ENCODE results near the gene RAI1.
"Not testable (repeated sequence)": the region's sequence is repeated elsewhere in the genome, so short reads cannot be mapped to it uniquely, and the experiment has no call there.

The RAI1 gene

GRCh38 chr17:17800504-17801021 lies 119.3 kb downstream of the RAI1 start:
- Histone ChIP-seq H3K4me1 (ENCODE audit: control insufficient read depth, insufficient read depth, low read length) (peaks cover 12% of the 10 kb centered on the region), H3K36me3 (ENCODE audit: control insufficient read depth in 2 of 2, insufficient read depth in 2 of 2, low read length in 2 of 2) (peaks cover 7 to 24% of the 10 kb centered on the region in 2 donors), H3K27ac (ENCODE audit: low read length) (no peak overlapping the region), H3K27me3 (ENCODE audit: control insufficient read depth in 1 of 2, insufficient read depth in 2 of 2, low read length in 2 of 2) (no peaks in the 10 kb centered on the region), H3K9me3 (ENCODE audit: control insufficient read depth in 2 of 2, low read length in 2 of 2) (no peaks in the 10 kb centered on the region), H3K4me3 (ENCODE audit: low read length in 2 of 2) (no peak overlapping the region), H3K9ac (ENCODE audit: low read length in 2 of 2) (no peak overlapping the region)

GRCh38 chr17:17801800-17802481 lies 120.7 kb downstream of the RAI1 start:
- H3K9ac ChIP-seq (ENCODE audit: low read length in 2 of 2), result no peak overlapping the region
- H3K27me3 ChIP-seq (ENCODE audit: control insufficient read depth in 1 of 2, insufficient read depth in 2 of 2, low read length in 2 of 2), result no peaks in the 10 kb centered on the region
- peaks cover 7 to 29% of the 10 kb centered on the region in 2 donors for H3K36me3 ChIP-seq (ENCODE audit: control insufficient read depth in 2 of 2, insufficient read depth in 2 of 2, low read length in 2 of 2)
- no peak overlapping the region for H3K27ac ChIP-seq (ENCODE audit: low read length)
- H3K4me1 ChIP-seq (ENCODE audit: control insufficient read depth, insufficient read depth, low read length), result peaks cover 18% of the 10 kb centered on the region
- H3K9me3 ChIP-seq (ENCODE audit: control insufficient read depth in 2 of 2, low read length in 2 of 2), result no peaks in the 10 kb centered on the region
- H3K4me3 ChIP-seq (ENCODE audit: low read length in 2 of 2), result no peak overlapping the region

GRCh38 chr17:17804007-17804406 lies 122.7 kb downstream of the RAI1 start:
- Histone ChIP-seq H3K4me3 (ENCODE audit: low read length in 2 of 2) (no peak overlapping the region), H3K4me1 (ENCODE audit: control insufficient read depth, insufficient read depth, low read length) (peaks cover 20% of the 10 kb centered on the region), H3K36me3 (ENCODE audit: control insufficient read depth in 2 of 2, insufficient read depth in 2 of 2, low read length in 2 of 2) (peaks cover 6 to 28% of the 10 kb centered on the region in 2 donors), H3K27me3 (ENCODE audit: control insufficient read depth in 1 of 2, insufficient read depth in 2 of 2, low read length in 2 of 2) (no peaks in the 10 kb centered on the region), H3K27ac (ENCODE audit: low read length) (no peak overlapping the region), H3K9me3 (ENCODE audit: control insufficient read depth in 2 of 2, low read length in 2 of 2) (no peaks in the 10 kb centered on the region), H3K9ac (ENCODE audit: low read length in 2 of 2) (no peak overlapping the region)

GRCh38 chr17:17805575-17805974 lies 124.3 kb downstream of the RAI1 start:
- Histone ChIP-seq H3K36me3 (ENCODE audit: control insufficient read depth in 2 of 2, insufficient read depth in 2 of 2, low read length in 2 of 2) (peaks cover 5 to 27% of the 10 kb centered on the region in 2 donors), H3K9ac (ENCODE audit: low read length in 2 of 2) (no peak overlapping the region)

GRCh38 chr17:17806035-17806434 lies 124.8 kb downstream of the RAI1 start:
- Histone ChIP-seq H3K4me3 (ENCODE audit: low read length in 2 of 2) (no peak overlapping the region), H3K9me3 (ENCODE audit: control insufficient read depth in 2 of 2, low read length in 2 of 2) (no peaks in the 10 kb centered on the region), H3K36me3 (ENCODE audit: control insufficient read depth in 2 of 2, insufficient read depth in 2 of 2, low read length in 2 of 2) (peaks cover 5 to 27% of the 10 kb centered on the region in 2 donors), H3K27ac (ENCODE audit: low read length) (no peak overlapping the region), H3K27me3 (ENCODE audit: control insufficient read depth in 1 of 2, insufficient read depth in 2 of 2, low read length in 2 of 2) (no peaks in the 10 kb centered on the region), H3K9ac (ENCODE audit: low read length in 2 of 2) (no peak overlapping the region), H3K4me1 (ENCODE audit: control insufficient read depth, insufficient read depth, low read length) (peaks cover 26% of the 10 kb centered on the region)

More at GRCh38 chr17:17805575-17805974, 124.3 kb downstream of the RAI1 start:
- no peaks in the 10 kb centered on the region for H3K9me3 ChIP-seq (ENCODE audit: control insufficient read depth in 2 of 2, low read length in 2 of 2)
- no peak overlapping the region for H3K4me3 ChIP-seq (ENCODE audit: low read length in 2 of 2)
- H3K27me3 ChIP-seq (ENCODE audit: control insufficient read depth in 1 of 2, insufficient read depth in 2 of 2, low read length in 2 of 2), result no peaks in the 10 kb centered on the region
- peaks cover 24% of the 10 kb centered on the region for H3K4me1 ChIP-seq (ENCODE audit: control insufficient read depth, insufficient read depth, low read length)
- no peak overlapping the region for H3K27ac ChIP-seq (ENCODE audit: low read length)

GRCh38 chr17:17806611-17807274 lies 125.5 kb downstream of the RAI1 start:
- Histone ChIP-seq H3K4me3 (ENCODE audit: low read length in 2 of 2) (no peak overlapping the region), H3K9ac (ENCODE audit: low read length in 2 of 2) (no peak overlapping the region), H3K4me1 (ENCODE audit: control insufficient read depth, insufficient read depth, low read length) (peaks cover 33% of the 10 kb centered on the region), H3K9me3 (ENCODE audit: control insufficient read depth in 2 of 2, low read length in 2 of 2) (no peaks in the 10 kb centered on the region), H3K27me3 (ENCODE audit: control insufficient read depth in 1 of 2, insufficient read depth in 2 of 2, low read length in 2 of 2) (no peaks in the 10 kb centered on the region), H3K36me3 (ENCODE audit: control insufficient read depth in 2 of 2, insufficient read depth in 2 of 2, low read length in 2 of 2) (peaks cover 5 to 27% of the 10 kb centered on the region in 2 donors), H3K27ac (ENCODE audit: low read length) (no peak overlapping the region)

- H3K9ac ChIP-seq (ENCODE audit: low read length in 2 of 2), result no peak overlapping the region
- H3K4me1 ChIP-seq (ENCODE audit: control insufficient read depth, insufficient read depth, low read length), result peaks cover 40% of the 10 kb centered on the region
- no peaks in the 10 kb centered on the region for H3K27me3 ChIP-seq (ENCODE audit: control insufficient read depth in 1 of 2, insufficient read depth in 2 of 2, low read length in 2 of 2)
- no peak overlapping the region for H3K4me3 ChIP-seq (ENCODE audit: low read length in 2 of 2)
- no peak overlapping the region for H3K27ac ChIP-seq (ENCODE audit: low read length)
- H3K36me3 ChIP-seq (ENCODE audit: control insufficient read depth in 2 of 2, insufficient read depth in 2 of 2, low read length in 2 of 2), result peaks cover 5 to 25% of the 10 kb centered on the region in 2 donors
- no peaks in the 10 kb centered on the region for H3K9me3 ChIP-seq (ENCODE audit: control insufficient read depth in 2 of 2, low read length in 2 of 2)
Measured at GRCh38 chr17:17807440-17807839, 126.2 kb downstream of the RAI1 start.

GRCh38 chr17:17808200-17808599 lies 126.9 kb downstream of the RAI1 start:
- not testable (repeated sequence) for H3K27ac ChIP-seq (ENCODE audit: low read length); H3K27me3 ChIP-seq (ENCODE audit: control insufficient read depth in 1 of 2, insufficient read depth in 2 of 2, low read length in 2 of 2); H3K9me3 ChIP-seq (ENCODE audit: control insufficient read depth in 2 of 2, low read length in 2 of 2); H3K9ac ChIP-seq (ENCODE audit: low read length in 2 of 2); H3K4me3 ChIP-seq (ENCODE audit: low read length in 2 of 2)
- Histone ChIP-seq H3K36me3 (ENCODE audit: control insufficient read depth in 2 of 2, insufficient read depth in 2 of 2, low read length in 2 of 2) (peaks cover 9 to 27% of the 10 kb centered on the region in 2 donors), H3K4me1 (ENCODE audit: control insufficient read depth, insufficient read depth, low read length) (peaks cover 44% of the 10 kb centered on the region)

- H3K4me3 ChIP-seq (ENCODE audit: low read length in 2 of 2), result no peak overlapping the region
- no peaks in the 10 kb centered on the region for H3K9me3 ChIP-seq (ENCODE audit: control insufficient read depth in 2 of 2, low read length in 2 of 2)
- H3K27ac ChIP-seq (ENCODE audit: low read length), result no peak overlapping the region
- no peaks in the 10 kb centered on the region for H3K27me3 ChIP-seq (ENCODE audit: control insufficient read depth in 1 of 2, insufficient read depth in 2 of 2, low read length in 2 of 2)
- peaks cover 44% of the 10 kb centered on the region for H3K4me1 ChIP-seq (ENCODE audit: control insufficient read depth, insufficient read depth, low read length)
- peaks cover 7 to 25% of the 10 kb centered on the region in 2 donors for H3K36me3 ChIP-seq (ENCODE audit: control insufficient read depth in 2 of 2, insufficient read depth in 2 of 2, low read length in 2 of 2)
- no peak overlapping the region for H3K9ac ChIP-seq (ENCODE audit: low read length in 2 of 2)
Measured at GRCh38 chr17:17808706-17809432, 127.6 kb downstream of the RAI1 start.

- no peaks in the 10 kb centered on the region for H3K9me3 ChIP-seq (ENCODE audit: control insufficient read depth in 2 of 2, low read length in 2 of 2)
- peak overlapping the region in 1 of 2 donors; percentile 67 for H3K4me3 ChIP-seq (ENCODE audit: low read length in 2 of 2)
- H3K27ac ChIP-seq (ENCODE audit: low read length), result peak overlapping the region; percentile 60
- no peak overlapping the region for H3K9ac ChIP-seq (ENCODE audit: low read length in 2 of 2)
- no peaks in the 10 kb centered on the region for H3K27me3 ChIP-seq (ENCODE audit: control insufficient read depth in 1 of 2, insufficient read depth in 2 of 2, low read length in 2 of 2)
- H3K36me3 ChIP-seq (ENCODE audit: control insufficient read depth in 2 of 2, insufficient read depth in 2 of 2, low read length in 2 of 2), result peaks cover 11 to 22% of the 10 kb centered on the region in 2 donors
- peaks cover 49% of the 10 kb centered on the region for H3K4me1 ChIP-seq (ENCODE audit: control insufficient read depth, insufficient read depth, low read length)
Measured at GRCh38 chr17:17809531-17810083, 128.3 kb downstream of the RAI1 start.
